WTC11 (cell line): Measurements from ENCODE around the gene ZNF189. TPM values are rescaled to one million over a fixed set of nuclear protein-coding genes. Genes with fewer than 3 reads are reported as not detected.

ENCODE experiments used
- ATAC-seq: fragments of 200-7000 bp; cut with Tn5 transposase; 2 replicates; pipeline ENCODE4 v1.10.0; 2021; ENCODE audit warnings: mild to moderate bottlenecking, moderate library complexity
- CTCF ChIA-PET: fragments of 300-600 bp; sonication (Branson Sonifier 250); formaldehyde crosslinking; loops from one replicate; lab custom pipeline; 2021; ENCODE audit warnings: antibody characterized with exemption; lab: Charles Lee
- POLR2A ChIA-PET: fragments of 350-600 bp; sonication (Branson Sonifier 250); formaldehyde crosslinking; loops from one replicate; lab custom pipeline; 2021; ENCODE audit warnings: antibody characterized with exemption; lab: Charles Lee
- DNase-seq: peaks from one replicate; pipeline ENCODE4 v3.0.0; 2021; ENCODE audit warnings: low spot score
- H3K27ac Mint-ChIP-seq: 2 replicates; pipeline ENCODE4 v1.8.0; 2021; ENCODE audit warnings: mixed read lengths
- H3K27me3 Mint-ChIP-seq: 2 replicates; pipeline ENCODE4 v1.8.0; 2021; ENCODE audit warnings: low read depth, mild to moderate bottlenecking, moderate library complexity, mixed read lengths
- H3K36me3 Mint-ChIP-seq: 2 replicates; pipeline ENCODE4 v1.8.0; 2021; ENCODE audit warnings: mixed read lengths
- H3K4me1 Mint-ChIP-seq: 2 replicates; pipeline ENCODE4 v1.8.0; 2022; ENCODE audit warnings: mixed read lengths
- H3K4me3 Mint-ChIP-seq: 2 replicates; pipeline ENCODE4 v1.8.0; 2021; ENCODE audit warnings: mild to moderate bottlenecking, moderate library complexity, mixed read lengths
- H3K9me3 Mint-ChIP-seq: 2 replicates; pipeline ENCODE4 v1.8.0; 2021; ENCODE audit warnings: mixed read lengths
- ARID4B ChIP-seq: sonication (generic); formaldehyde crosslinking; IDR thresholded peaks from 2 replicates; pipeline ENCODE4 v1.8.0; 2023; ENCODE audit warnings: missing genetic modification reagents, mild to moderate bottlenecking, borderline replicate concordance
- ATF1 ChIP-seq: sonication (generic); formaldehyde crosslinking; IDR thresholded peaks from 2 replicates; pipeline ENCODE4 v1.8.1; 2023; ENCODE audit warnings: mild to moderate bottlenecking, moderate library complexity, missing genetic modification reagents
- ATF3 ChIP-seq: sonication (generic); formaldehyde crosslinking; conservative IDR thresholded peaks from 2 replicates; pipeline ENCODE4 v1.8.1; 2022; ENCODE audit warnings: mild to moderate bottlenecking, missing genetic modification reagents
- CTCF ChIP-seq: fragments of 200-600 bp; IDR thresholded peaks from 2 replicates; pipeline ENCODE4 v1.8.0; 2022; ENCODE audit warnings: antibody characterized with exemption
- E2F4 ChIP-seq: sonication (generic); formaldehyde crosslinking; IDR thresholded peaks from 2 replicates; pipeline ENCODE4 v1.8.1; 2022; ENCODE audit warnings: low read depth, mild to moderate bottlenecking, moderate library complexity, missing genetic modification reagents, borderline replicate concordance
- EMX1 ChIP-seq: fragments of 250-450 bp; sonication (Bioruptor Pico); IDR thresholded peaks from 2 replicates; pipeline ENCODE4 v1.8.0; 2021; ENCODE audit warnings: mild to moderate bottlenecking
- FOXP1 ChIP-seq: sonication (generic); formaldehyde crosslinking; IDR thresholded peaks from 2 replicates; pipeline ENCODE4 v1.8.0; 2022; ENCODE audit warnings: missing genetic modification reagents, mild to moderate bottlenecking, moderate library complexity, borderline replicate concordance
- FOXP4 ChIP-seq: sonication (generic); formaldehyde crosslinking; IDR thresholded peaks from 2 replicates; pipeline ENCODE4 v1.8.0; 2022; ENCODE audit warnings: mild to moderate bottlenecking, missing genetic modification reagents
- GABPB1 ChIP-seq: sonication (generic); formaldehyde crosslinking; IDR thresholded peaks from 2 replicates; pipeline ENCODE4 v1.8.1; 2023; ENCODE audit warnings: mild to moderate bottlenecking, missing genetic modification reagents
- GRHL2 ChIP-seq: fragments of 250-450 bp; sonication (Bioruptor Pico); IDR thresholded peaks from 2 replicates; pipeline ENCODE4 v1.8.0; 2022; ENCODE audit warnings: mild to moderate bottlenecking, moderate library complexity; ENCODE audit not compliant: insufficient replicate concordance, severe bottlenecking
- HMGXB4 ChIP-seq: sonication (generic); formaldehyde crosslinking; IDR thresholded peaks from 2 replicates; pipeline ENCODE4 v1.8.1; 2023; ENCODE audit warnings: mild to moderate bottlenecking, moderate library complexity, missing genetic modification reagents
- IRF2 ChIP-seq: sonication (generic); formaldehyde crosslinking; IDR thresholded peaks from 2 replicates; pipeline ENCODE4 v1.8.0; 2022; ENCODE audit warnings: low read depth, missing genetic modification reagents, borderline replicate concordance
- MXD4 ChIP-seq: fragments of 250-450 bp; sonication (Bioruptor Pico); IDR thresholded peaks from 2 replicates; pipeline ENCODE4 v1.8.0; 2021; ENCODE audit warnings: mild to moderate bottlenecking, moderate library complexity, borderline replicate concordance
- MYBL2 ChIP-seq: sonication (generic); formaldehyde crosslinking; IDR thresholded peaks from 2 replicates; pipeline ENCODE4 v1.8.1; 2023; ENCODE audit warnings: mild to moderate bottlenecking, moderate library complexity, missing genetic modification reagents
- PREB ChIP-seq: sonication (generic); formaldehyde crosslinking; IDR thresholded peaks from 2 replicates; pipeline ENCODE4 v1.8.1; 2022; ENCODE audit warnings: mild to moderate bottlenecking, missing genetic modification reagents, moderate library complexity, borderline replicate concordance
- TEAD1 ChIP-seq: sonication (generic); formaldehyde crosslinking; IDR thresholded peaks from 2 replicates; pipeline ENCODE4 v1.8.0; 2022; ENCODE audit warnings: mild to moderate bottlenecking, missing genetic modification reagents
- ZBTB21 ChIP-seq: sonication (generic); formaldehyde crosslinking; IDR thresholded peaks from 2 replicates; pipeline ENCODE4 v1.8.1; 2023; ENCODE audit warnings: mild to moderate bottlenecking, missing genetic modification reagents, borderline replicate concordance
- ZNF263 ChIP-seq: sonication (generic); formaldehyde crosslinking; IDR thresholded peaks from 2 replicates; pipeline ENCODE4 v1.8.1; 2022; ENCODE audit warnings: low read depth, mild to moderate bottlenecking, moderate library complexity, missing genetic modification reagents
- ZNF281 ChIP-seq: sonication (generic); formaldehyde crosslinking; IDR thresholded peaks from 2 replicates; pipeline ENCODE4 v1.8.0; 2023; ENCODE audit warnings: mild to moderate bottlenecking, missing genetic modification reagents
- ZNF396 ChIP-seq: fragments of 250-450 bp; sonication (Bioruptor Pico); IDR thresholded peaks from 2 replicates; pipeline ENCODE4 v1.8.0; 2021; ENCODE audit warnings: mild to moderate bottlenecking, moderate library complexity, borderline replicate concordance
- ZNF416 ChIP-seq: fragments of 250-450 bp; sonication (Bioruptor Pico); IDR thresholded peaks from 2 replicates; pipeline ENCODE4 v1.9.0; 2021; ENCODE audit warnings: mild to moderate bottlenecking, inconsistent platforms
- total RNA-seq: library from RNA; stranded (reverse); gene quantifications from 3 replicates; pipeline ENCODE4 v1.2.3, GENCODE V29; 2021

ZNF189 gene
- total RNA-seq, 1 experiment from 2014 or later: 10.3 TPM

GRCh38 chr9:101421653-101422065 is 23.0 kb downstream of the ZNF189 start (continued):
- no peak for TF ChIP-seq E2F4 (CRISPR knock-in tag)
- no peak for TF ChIP-seq MXD4 (CRISPR knock-in tag)
- no peak for TF ChIP-seq GRHL2
- no peak for TF ChIP-seq MYBL2 (CRISPR knock-in tag)
- no peak for TF ChIP-seq PREB
- no peak for TF ChIP-seq TEAD1 (CRISPR knock-in tag)

- no peak overlapping the region for H3K4me3 Mint-ChIP-seq
- H3K9me3 Mint-ChIP-seq: no peaks in the 10 kb centered on the region
- ChIA-PET CTCF (interaction anchor here (1.0 kb wide), 1 partner anchor 22 kb away, joined by 4 read pairs; no protein-coding TSS in a partner anchor), POLR2A (no interaction called here)
- peaks cover 5% of the 10 kb centered on the region for H3K27me3 Mint-ChIP-seq
- DNase-seq (no peak), ATAC-seq (no peak)
- no peaks in the 10 kb centered on the region for H3K36me3 Mint-ChIP-seq
- no peak overlapping the region for H3K27ac Mint-ChIP-seq
- peaks cover 7% of the 10 kb centered on the region for H3K4me1 Mint-ChIP-seq
- no peak for TF ChIP-seq ZNF396 (CRISPR knock-in tag)
- no peak for TF ChIP-seq EMX1 (CRISPR knock-in tag)
- no peak for TF ChIP-seq FOXP4 (CRISPR knock-in tag)
- TF ChIP-seq CTCF: no peak
- TF ChIP-seq FOXP1: no peak
- no peak for TF ChIP-seq TEAD1 (CRISPR knock-in tag)
- no peak for TF ChIP-seq ATF3 (CRISPR knock-in tag)
- no peak for TF ChIP-seq HMGXB4 (CRISPR knock-in tag)
- TF ChIP-seq ZNF281: no peak
- no peak for TF ChIP-seq ZBTB21 (CRISPR knock-in tag)
- no peak for TF ChIP-seq ATF1 (CRISPR knock-in tag)
- no peak for TF ChIP-seq GABPB1 (CRISPR knock-in tag)
- no peak for TF ChIP-seq ZNF263 (CRISPR knock-in tag)
- no peak for TF ChIP-seq ZNF416 (CRISPR knock-in tag)
- TF ChIP-seq IRF2 (CRISPR knock-in tag): no peak
- TF ChIP-seq ARID4B (CRISPR knock-in tag): no peak
These were observed 28.7 kb downstream of the ZNF189 start for GRCh38 chr9:101427358-101427757.
